Peyer's patch (tissue), 4 donors: Measurements from ENCODE around the gene LRIG1.

Experiments used
- CTCF ChIP-seq, 6 experiments: fragments of 450-650 bp in 4 of 6; fragments of 200-600 bp in 2 of 6; sonication (generic) in 1 of 6; IDR thresholded peaks; one replicate each; pipeline ENCODE4 v1.5.1; 2017 to 2019; ENCODE audit warnings: antibody characterized with exemption in 6 of 6, mild to moderate bottlenecking in 3 of 6, moderate library complexity in 1 of 6
- POLR2A ChIP-seq, 2 donors: fragments of 450-650 bp; IDR thresholded peaks; one replicate each; pipeline ENCODE4 v1.5.1; 2017; ENCODE audit warnings: antibody characterized with exemption in 2 of 2, mild to moderate bottlenecking in 2 of 2, moderate library complexity in 2 of 2

GRCh38 chr3:66497985-66498671 lies 2.7 kb downstream of the LRIG1 start:
- TF ChIP-seq CTCF (IDR thresholded peaks at IDR 0.05), result no peak
- TF ChIP-seq POLR2A (IDR thresholded peaks at IDR 0.05), result no peak
